ENCODE measurements around the gene CRYZL1. TPM values are rescaled to one million over a fixed set of nuclear protein-coding genes. Genes with fewer than 3 reads are reported as not detected.
"Not testable (repeated sequence)": the region's sequence is repeated elsewhere in the genome, so short reads cannot be mapped to it uniquely, and the experiment has no call there.

The CRYZL1 gene
- total RNA-seq, 1 donor from 2014 or later = 10.8 TPM

- no peak overlapping the region for H3K4me3 ChIP-seq (ENCODE audit: low read depth, low read length)
- no peaks in the 10 kb centered on the region for H3K27me3 ChIP-seq (ENCODE audit: control insufficient read depth, insufficient read depth, low read length)
- H3K36me3 ChIP-seq (ENCODE audit: control insufficient read depth, insufficient read depth, low read length) = peaks cover 6% of the 10 kb centered on the region
- FAIRE-seq = no peak
- no peak for TF ChIP-seq CTCF (IDR thresholded peaks at IDR 0.05; ENCODE audit: insufficient read depth, low read length, severe bottlenecking)
- no peak for DNase-seq (ENCODE audit: low read depth)
These were observed 63.3 kb downstream of the CRYZL1 start for GRCh38 chr21:33578214-33578613.

GRCh38 chr21:33576741-33577141 is 64.8 kb downstream of the CRYZL1 start:
- H3K36me3 ChIP-seq (ENCODE audit: control insufficient read depth, insufficient read depth, low read length); H3K27me3 ChIP-seq (ENCODE audit: control insufficient read depth, insufficient read depth, low read length); FAIRE-seq; DNase-seq (ENCODE audit: low read depth); H3K4me3 ChIP-seq (ENCODE audit: low read depth, low read length): not testable (repeated sequence)

- Histone ChIP-seq H3K27me3 (ENCODE audit: control insufficient read depth, insufficient read depth, low read length) (no peaks in the 10 kb centered on the region), H3K4me3 (ENCODE audit: low read depth, low read length) (no peak overlapping the region), H3K36me3 (ENCODE audit: control insufficient read depth, insufficient read depth, low read length) (peaks cover 17% of the 10 kb centered on the region)
- no peak for DNase-seq (ENCODE audit: low read depth)
- TF ChIP-seq CTCF (IDR thresholded peaks at IDR 0.05; ENCODE audit: insufficient read depth, low read length, severe bottlenecking) = no peak
- no peak for FAIRE-seq
These were observed 69.2 kb downstream of the CRYZL1 start for GRCh38 chr21:33572350-33572749.

- TF ChIP-seq CTCF (IDR thresholded peaks at IDR 0.05; ENCODE audit: insufficient read depth, low read length, severe bottlenecking) = no peak
- Histone ChIP-seq H3K27me3 (ENCODE audit: control insufficient read depth, insufficient read depth, low read length) (no peaks in the 10 kb centered on the region), H3K4me3 (ENCODE audit: low read depth, low read length) (no peak overlapping the region), H3K36me3 (ENCODE audit: control insufficient read depth, insufficient read depth, low read length) (peaks cover 13% of the 10 kb centered on the region)
- FAIRE-seq = no peak
- no peak for DNase-seq (ENCODE audit: low read depth)
These were observed 71.5 kb downstream of the CRYZL1 start for GRCh38 chr21:33569991-33570390.

GRCh38 chr21:33568448-33568847 is 73.1 kb downstream of the CRYZL1 start:
- no peak for DNase-seq (ENCODE audit: low read depth)
- FAIRE-seq = no peak

GRCh38 chr21:33567914-33568313 is 73.6 kb downstream of the CRYZL1 start:
- peaks cover 11% of the 10 kb centered on the region for H3K36me3 ChIP-seq (ENCODE audit: control insufficient read depth, insufficient read depth, low read length)

More at GRCh38 chr21:33568448-33568847, 73.1 kb downstream of the CRYZL1 start:
- no peak for TF ChIP-seq CTCF (IDR thresholded peaks at IDR 0.05; ENCODE audit: insufficient read depth, low read length, severe bottlenecking)
- Histone ChIP-seq H3K27me3 (ENCODE audit: control insufficient read depth, insufficient read depth, low read length) (no peaks in the 10 kb centered on the region), H3K4me3 (ENCODE audit: low read depth, low read length) (no peak overlapping the region), H3K36me3 (ENCODE audit: control insufficient read depth, insufficient read depth, low read length) (peaks cover 12% of the 10 kb centered on the region)

More at GRCh38 chr21:33567914-33568313, 73.6 kb downstream of the CRYZL1 start:
- TF ChIP-seq CTCF (IDR thresholded peaks at IDR 0.05; ENCODE audit: insufficient read depth, low read length, severe bottlenecking) = no peak
- DNase-seq (ENCODE audit: low read depth) (no peak), FAIRE-seq (no peak)
- Histone ChIP-seq H3K4me3 (ENCODE audit: low read depth, low read length) (no peak overlapping the region), H3K27me3 (ENCODE audit: control insufficient read depth, insufficient read depth, low read length) (no peaks in the 10 kb centered on the region)
